HFFc6 (cell line): ENCODE measurements around the gene SLC35E2B. TPM values are rescaled to one million over a fixed set of nuclear protein-coding genes. Genes with fewer than 3 reads are reported as not detected.

Experiments used
- DNase-seq: peaks from one replicate; pipeline ENCODE4 v3.0.0-alpha.2; 2018
- H3K27ac Mint-ChIP-seq: 2 replicates; pipeline ENCODE4 v1.8.0; 2020; ENCODE audit warnings: mild to moderate bottlenecking, mixed read lengths
- H3K27me3 Mint-ChIP-seq: 2 replicates; pipeline ENCODE4 v1.8.0; 2021; ENCODE audit warnings: mild to moderate bottlenecking, moderate library complexity, mixed read lengths; ENCODE audit not compliant: insufficient read depth
- H3K36me3 Mint-ChIP-seq: 2 replicates; pipeline ENCODE4 v1.8.0; 2021; ENCODE audit warnings: low read depth, mixed read lengths
- H3K4me1 Mint-ChIP-seq: 2 replicates; pipeline ENCODE4 v1.8.0; 2020; ENCODE audit warnings: low read depth, mixed read lengths
- H3K4me3 Mint-ChIP-seq: 2 replicates; pipeline ENCODE4 v1.8.0; 2020; ENCODE audit warnings: mild to moderate bottlenecking, moderate library complexity, mixed read lengths
- H3K9me3 Mint-ChIP-seq: 2 replicates; pipeline ENCODE4 v1.8.0; 2020; ENCODE audit warnings: mild to moderate bottlenecking, mixed read lengths
- total RNA-seq, 6 experiments: library from RNA; stranded (reverse); fragmentation: NEBNext Ultra II Directional; extraction: Animal tissue kit (Norgen Biotek cat#: 25700); gene quantifications; 2 replicates in 1 of 6; 3 replicates in 5 of 6; pipeline ENCODE4 v1.2.3, GENCODE V29; 2021
- TF ChIP-seq, protein P1 (sequence below): fragments of 200-600 bp; sonication (generic); IDR thresholded peaks from 2 replicates; pipeline ENCODE4 v1.5.0; 2021; ENCODE audit warnings: antibody characterized with exemption, mild to moderate bottlenecking

The SLC35E2B gene
- total RNA-seq, 6 experiments from 2014 or later, result 30.1 to 40.9 (median 33.4) TPM

DNA sequence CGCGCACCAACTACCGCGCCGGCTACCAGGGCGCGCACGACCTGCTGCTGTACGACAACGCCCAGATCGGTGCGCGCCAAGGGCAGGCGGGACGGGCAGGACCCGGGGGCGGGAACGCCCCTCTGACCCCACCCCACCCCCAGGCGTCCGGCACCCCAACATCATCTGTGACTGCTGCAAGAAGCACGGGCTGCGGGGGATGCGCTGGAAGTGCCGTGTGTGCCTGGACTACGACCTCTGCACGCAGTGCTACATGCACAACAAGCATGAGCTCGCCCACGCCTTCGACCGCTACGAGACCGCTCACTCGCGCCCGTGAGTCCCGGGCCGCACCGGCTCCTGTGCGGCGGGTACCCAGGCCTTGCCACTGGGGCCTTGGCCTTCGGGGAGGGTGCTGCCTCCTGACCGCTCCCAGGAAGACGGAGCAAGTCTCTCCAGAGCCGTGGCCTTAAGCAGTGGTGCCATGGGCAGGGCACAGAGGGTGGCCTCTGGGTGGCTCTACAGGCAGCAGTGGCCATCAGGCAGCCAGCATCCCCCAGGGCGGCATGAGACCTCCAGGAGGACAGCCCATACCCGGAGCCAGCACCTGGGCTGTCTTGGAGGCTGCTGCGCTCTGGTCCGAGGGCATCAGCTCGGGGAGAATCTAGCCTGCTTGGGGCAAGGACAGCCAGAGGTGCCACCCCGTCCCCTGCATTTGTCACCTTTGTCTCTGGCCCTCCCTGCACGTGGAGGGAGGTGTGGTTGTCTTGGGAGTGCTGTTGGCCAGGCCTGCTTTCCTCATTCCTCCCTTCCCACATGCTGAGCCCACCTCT, 68.8 kb downstream of the SLC35E2B start:
- H3K27ac Mint-ChIP-seq, result no peak overlapping the region
- TF ChIP-seq, protein P1, sequence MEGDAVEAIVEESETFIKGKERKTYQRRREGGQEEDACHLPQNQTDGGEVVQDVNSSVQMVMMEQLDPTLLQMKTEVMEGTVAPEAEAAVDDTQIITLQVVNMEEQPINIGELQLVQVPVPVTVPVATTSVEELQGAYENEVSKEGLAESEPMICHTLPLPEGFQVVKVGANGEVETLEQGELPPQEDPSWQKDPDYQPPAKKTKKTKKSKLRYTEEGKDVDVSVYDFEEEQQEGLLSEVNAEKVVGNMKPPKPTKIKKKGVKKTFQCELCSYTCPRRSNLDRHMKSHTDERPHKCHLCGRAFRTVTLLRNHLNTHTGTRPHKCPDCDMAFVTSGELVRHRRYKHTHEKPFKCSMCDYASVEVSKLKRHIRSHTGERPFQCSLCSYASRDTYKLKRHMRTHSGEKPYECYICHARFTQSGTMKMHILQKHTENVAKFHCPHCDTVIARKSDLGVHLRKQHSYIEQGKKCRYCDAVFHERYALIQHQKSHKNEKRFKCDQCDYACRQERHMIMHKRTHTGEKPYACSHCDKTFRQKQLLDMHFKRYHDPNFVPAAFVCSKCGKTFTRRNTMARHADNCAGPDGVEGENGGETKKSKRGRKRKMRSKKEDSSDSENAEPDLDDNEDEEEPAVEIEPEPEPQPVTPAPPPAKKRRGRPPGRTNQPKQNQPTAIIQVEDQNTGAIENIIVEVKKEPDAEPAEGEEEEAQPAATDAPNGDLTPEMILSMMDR, result no peak
- H3K27me3 Mint-ChIP-seq, result peaks cover under 1% of the 10 kb centered on the region; the same call in 1 of the 2 replicates
- H3K4me1 Mint-ChIP-seq, result no peaks in the 10 kb centered on the region; the same call in 1 of the 2 replicates
- no peak overlapping the region for H3K4me3 Mint-ChIP-seq
- H3K9me3 Mint-ChIP-seq, result no peaks in the 10 kb centered on the region
- DNase-seq, result no peak
- H3K36me3 Mint-ChIP-seq, result no peaks in the 10 kb centered on the region

- TF ChIP-seq, protein P1, result no peak
- H3K9me3 Mint-ChIP-seq, result no peaks in the 10 kb centered on the region
- DNase-seq, result no peak
- H3K27ac Mint-ChIP-seq, result no peak overlapping the region
- H3K4me1 Mint-ChIP-seq, result no peaks in the 10 kb centered on the region; the same call in 1 of the 2 replicates
- no peaks in the 10 kb centered on the region for H3K36me3 Mint-ChIP-seq
- no peak overlapping the region for H3K4me3 Mint-ChIP-seq
- H3K27me3 Mint-ChIP-seq, result peaks cover 1% of the 10 kb centered on the region; the same call in 1 of the 2 replicates
Measured at GRCh38 chr1:1623181-1623630, 69.4 kb downstream of the SLC35E2B start.

GRCh38 chr1:1622788-1623094, 69.9 kb downstream of the SLC35E2B start:
- no peak overlapping the region for H3K27ac Mint-ChIP-seq
- H3K4me3 Mint-ChIP-seq, result no peak overlapping the region
- TF ChIP-seq, protein P1, result no peak
- DNase-seq, result no peak
- H3K9me3 Mint-ChIP-seq, result no peaks in the 10 kb centered on the region
- H3K4me1 Mint-ChIP-seq, result no peaks in the 10 kb centered on the region; the same call in 1 of the 2 replicates
- H3K36me3 Mint-ChIP-seq, result no peaks in the 10 kb centered on the region
- peaks cover 1% of the 10 kb centered on the region; the same call in 1 of the 2 replicates for H3K27me3 Mint-ChIP-seq

DNA sequence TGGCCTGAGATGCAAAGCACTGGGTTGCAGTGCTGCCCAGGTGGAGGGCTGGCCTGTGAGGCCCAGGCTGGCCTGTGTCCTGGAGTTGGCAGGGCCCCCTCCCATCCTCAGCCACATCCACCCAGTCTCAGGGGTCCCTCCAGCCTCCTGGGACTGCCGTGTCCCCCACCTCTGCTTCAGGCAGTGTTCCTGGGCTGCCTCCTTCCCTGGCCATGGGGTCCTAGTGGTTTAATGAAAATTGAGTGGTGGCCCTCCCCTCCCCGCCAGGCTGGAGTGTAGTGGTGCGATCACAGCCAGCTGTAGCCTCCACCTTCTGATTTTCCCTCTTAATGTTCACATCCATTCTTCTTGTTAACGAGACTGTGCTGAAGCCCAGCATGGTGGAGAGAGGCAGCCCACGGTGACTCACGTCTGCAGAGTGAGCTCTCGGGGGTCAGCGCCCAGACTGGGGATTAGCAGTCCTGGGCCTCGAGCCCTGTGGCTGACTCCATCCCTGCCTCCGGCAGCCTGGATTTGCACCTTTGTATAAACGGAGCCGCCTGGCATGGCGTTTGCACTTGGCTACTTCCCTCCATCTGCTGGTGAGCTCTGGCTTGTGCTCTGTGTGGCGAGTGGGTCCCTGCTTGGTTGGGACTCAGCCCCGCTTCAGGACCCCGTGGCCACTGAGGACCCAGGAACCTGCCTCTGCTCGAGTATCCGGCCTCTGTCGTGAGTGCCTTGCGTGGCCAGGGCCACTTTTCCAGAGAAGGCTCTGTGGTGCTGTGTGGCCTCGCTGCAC, 70.4 kb downstream of the SLC35E2B start:
- H3K27ac Mint-ChIP-seq, result no peak overlapping the region

More for the DNA sequence above, 70.4 kb downstream of the SLC35E2B start:
- no peak for DNase-seq
- no peak overlapping the region for H3K4me3 Mint-ChIP-seq
- H3K36me3 Mint-ChIP-seq, result 0 out of 2 replicates have a peak, but pooled peaks cover 4% of the 10 kb centered on the region
- H3K27me3 Mint-ChIP-seq, result peaks cover 1% of the 10 kb centered on the region; the same call in 1 of the 2 replicates
- peaks cover 5% of the 10 kb centered on the region; the same call in 1 of the 2 replicates for H3K4me1 Mint-ChIP-seq
- TF ChIP-seq, protein P1, result no peak
- H3K9me3 Mint-ChIP-seq, result no peaks in the 10 kb centered on the region
